GM08714 (cell line): ENCODE results near the gene TAS2R13.

ENCODE experiments used
- H3K4me3 ChIP-seq: fragments of 200-500 bp; sonication (Bioruptor generic); 2 replicates; pipeline ENCODE4 v1.5.1; 2014; ENCODE audit warnings: mild to moderate bottlenecking, low read length, inconsistent platforms
- ZNF274 ChIP-seq: IDR thresholded peaks from 2 replicates; pipeline ENCODE4 v1.6.1; 2012; ENCODE audit warnings: mild to moderate bottlenecking, low read depth, low read length

The TAS2R13 gene

DNA sequence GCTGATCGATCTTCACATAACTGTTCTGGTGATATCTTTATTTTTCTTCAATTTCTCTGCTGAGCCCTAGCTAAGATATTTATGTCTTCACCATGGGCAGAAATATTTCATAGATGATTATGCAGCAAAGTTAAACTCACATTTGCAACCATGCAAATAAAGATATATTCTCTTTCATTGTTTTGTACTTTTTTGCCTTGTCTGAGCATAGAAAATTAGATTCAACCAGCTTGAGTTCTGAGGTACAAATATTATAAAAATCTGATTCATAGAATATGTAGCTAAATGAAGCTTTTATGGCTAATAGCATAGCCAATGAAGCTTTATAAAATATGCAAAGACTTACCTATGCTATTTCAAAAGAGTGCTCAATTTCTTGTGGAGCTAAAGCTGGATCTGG, at the start of gene TAS2R13:
TSS of gene TAS2R13 (minus strand) at position 101 of the 400 bp plus-strand sequence. CDS start 264 bp downstream, outside the sequence.
- TF ChIP-seq ZNF274 = no peak
- no peak within 1 kb of the TSS for H3K4me3 ChIP-seq

- TF ChIP-seq ZNF274 = no peak
- H3K4me3 ChIP-seq = no peak overlapping the region
Observed at GRCh38 chr12:10957741-10958140, 48.4 kb upstream of the TAS2R13 start.

DNA sequence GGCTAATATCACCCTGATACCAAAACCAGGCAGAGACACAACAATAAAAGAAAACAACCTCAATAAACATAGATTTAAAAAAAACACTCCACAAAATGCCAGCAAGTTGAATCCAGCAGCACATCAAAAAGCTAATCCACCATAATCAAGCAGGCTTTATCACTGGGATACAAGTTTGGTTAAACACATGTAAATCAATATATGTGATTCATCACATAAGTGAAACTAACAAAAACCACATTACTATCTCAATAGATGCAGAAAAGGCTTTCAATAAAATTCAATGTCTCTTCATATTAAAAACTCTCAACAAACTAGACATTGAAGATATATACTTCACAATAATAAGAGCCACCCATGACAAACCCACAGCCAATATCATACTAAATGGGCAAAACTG, 46.7 kb upstream of the TAS2R13 start:
- no peak overlapping the region for H3K4me3 ChIP-seq
- no peak for TF ChIP-seq ZNF274

DNA sequence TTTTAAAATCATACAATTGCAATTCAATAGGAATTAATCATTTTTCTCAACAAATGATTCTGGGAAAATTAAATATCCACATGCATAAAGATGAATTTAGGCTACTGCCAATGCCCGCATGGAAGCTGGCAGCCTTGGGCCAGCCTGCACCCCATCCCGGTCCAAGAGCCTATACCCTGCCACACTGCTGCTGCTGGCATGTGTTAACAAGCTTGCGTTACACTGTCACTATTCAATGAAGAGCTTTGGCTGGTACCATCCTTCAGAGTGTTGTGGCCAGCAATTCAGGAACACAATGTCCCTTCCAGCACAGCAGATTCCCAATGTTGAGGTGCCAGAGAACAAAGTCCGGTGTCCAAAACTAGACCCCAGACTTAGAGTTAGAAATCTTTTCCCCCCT, 43.3 kb upstream of the TAS2R13 start:
- no peak overlapping the region for H3K4me3 ChIP-seq
- TF ChIP-seq ZNF274 = no peak

DNA sequence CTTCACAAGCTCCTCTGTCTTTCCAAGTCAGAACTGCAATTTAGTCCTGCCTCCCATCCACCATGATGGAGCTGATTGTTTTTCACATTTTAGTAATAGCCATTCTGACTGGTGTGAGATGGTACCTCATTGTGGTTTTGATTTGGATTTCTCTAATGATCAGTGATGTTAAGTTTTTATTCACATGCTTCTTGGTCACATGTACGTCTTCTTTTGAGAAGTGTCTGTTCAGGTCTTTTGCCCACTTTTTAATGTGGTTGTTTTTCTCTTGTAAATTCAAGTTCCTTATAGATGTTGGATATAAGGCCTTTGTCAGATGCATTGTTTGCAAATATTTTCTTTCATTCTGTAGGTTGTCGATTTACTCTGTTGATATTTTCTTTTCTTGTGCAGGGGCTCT, 33.8 kb upstream of the TAS2R13 start:
- no peak overlapping the region for H3K4me3 ChIP-seq
- no peak for TF ChIP-seq ZNF274

- TF ChIP-seq ZNF274 = no peak
- no peak overlapping the region for H3K4me3 ChIP-seq
Observed at GRCh38 chr12:10941916-10942607, 32.7 kb upstream of the TAS2R13 start.

- no peak overlapping the region for H3K4me3 ChIP-seq
- TF ChIP-seq ZNF274 = no peak
Observed at GRCh38 chr12:10941369-10941768, 32.0 kb upstream of the TAS2R13 start.

DNA sequence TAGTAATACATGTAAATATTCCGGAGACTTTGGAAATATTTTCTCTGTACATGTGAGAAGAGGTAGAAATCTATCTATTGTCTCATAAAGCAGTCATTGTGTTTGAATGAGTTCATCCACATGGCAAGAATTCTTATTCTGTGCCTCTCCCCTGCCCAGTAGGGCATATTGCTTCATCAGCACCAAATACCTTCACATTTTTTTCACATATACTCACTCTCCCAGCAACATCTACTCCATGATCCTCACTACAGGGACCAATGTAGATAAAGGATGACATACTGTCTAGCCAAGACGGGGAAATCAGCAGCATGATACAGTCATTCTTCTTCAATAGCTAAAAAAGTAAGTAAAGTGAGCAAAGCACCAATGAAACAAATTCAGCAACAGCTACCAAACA, 31.0 kb upstream of the TAS2R13 start:
- H3K4me3 ChIP-seq = no peak overlapping the region
- no peak for TF ChIP-seq ZNF274

DNA sequence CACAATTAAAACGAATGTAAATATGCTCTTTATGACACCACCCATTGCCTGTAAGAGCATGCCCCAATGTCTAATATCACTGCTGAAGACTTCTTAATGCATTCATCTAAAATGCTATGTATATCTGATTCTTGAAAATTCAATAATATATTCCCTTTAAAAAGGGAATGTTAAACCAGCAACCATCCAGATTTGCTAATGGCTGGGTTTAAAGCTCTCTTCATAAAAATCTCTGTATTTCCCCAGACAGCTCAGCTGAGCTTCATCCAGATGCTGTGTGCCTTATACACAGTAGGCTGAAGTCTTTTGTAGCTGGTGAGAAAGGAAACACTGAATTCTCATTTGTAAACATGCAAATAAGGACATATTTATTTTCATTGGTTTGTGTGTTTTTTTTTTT, 29.8 kb upstream of the TAS2R13 start, which contains the start of gene TAS2R14:
TSS of gene TAS2R14 (minus strand) at position 101 of the 400 bp plus-strand sequence. CDS start at position 45, 56 bp downstream.
- H3K4me3 ChIP-seq = no peak within 1 kb of the TSS
- no peak for TF ChIP-seq ZNF274

DNA sequence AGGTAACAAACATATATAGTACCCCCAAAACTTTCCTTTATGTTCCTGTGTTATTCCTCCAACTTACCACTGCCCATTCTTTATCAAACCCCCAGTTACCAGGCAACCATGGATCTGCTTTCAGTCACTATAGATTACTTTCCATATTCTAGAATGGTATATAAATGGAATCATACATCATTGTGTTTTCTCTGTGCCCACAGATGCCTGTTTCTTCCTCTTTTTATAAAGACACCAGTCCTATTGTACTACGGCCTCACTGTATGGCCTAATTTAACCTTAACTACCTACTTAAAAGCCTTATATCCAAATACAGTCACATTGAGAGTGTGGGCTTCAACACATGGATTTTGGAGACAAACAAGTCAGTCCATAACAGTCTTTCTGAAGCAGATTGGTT, 27.1 kb upstream of the TAS2R13 start:
- TF ChIP-seq ZNF274 = no peak

GRCh38 chr12:10928746-10929286, 19.5 kb upstream of the TAS2R13 start, which contains the start of gene PRH2:
Gene PRH2 (plus strand): TSS chr12:10929236. CDS start chr12:10929274, 38 bp downstream.
- TF ChIP-seq ZNF274 = no peak
- H3K4me3 ChIP-seq = no peak within 1 kb of the TSS

More for the DNA sequence above, 27.1 kb upstream of the TAS2R13 start:
- no peak overlapping the region for H3K4me3 ChIP-seq

DNA sequence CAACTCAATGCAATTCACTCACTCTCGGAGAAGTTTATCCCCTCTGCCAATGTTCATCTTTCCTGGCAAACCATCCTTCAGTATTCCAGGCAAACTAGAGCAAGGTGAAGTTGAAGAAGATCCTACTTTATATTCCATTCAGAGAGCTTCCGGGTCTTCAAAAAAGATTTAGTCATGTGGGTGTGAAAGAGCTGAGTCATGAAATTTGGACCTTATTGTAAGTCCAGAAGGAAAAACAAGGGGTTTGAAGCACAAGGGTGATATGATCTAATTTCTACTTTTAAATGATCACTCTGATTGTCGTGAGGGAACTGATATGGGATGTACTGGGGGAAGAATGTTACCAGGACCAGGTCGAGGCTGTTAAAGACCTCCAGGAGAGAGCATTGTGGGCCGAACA, 16.9 kb upstream of the TAS2R13 start:
- TF ChIP-seq ZNF274 = no peak

GRCh38 chr12:10919809-10920208, 10.4 kb upstream of the TAS2R13 start:
- no peak for TF ChIP-seq ZNF274

More for the DNA sequence above, 16.9 kb upstream of the TAS2R13 start:
- no peak overlapping the region for H3K4me3 ChIP-seq

DNA sequence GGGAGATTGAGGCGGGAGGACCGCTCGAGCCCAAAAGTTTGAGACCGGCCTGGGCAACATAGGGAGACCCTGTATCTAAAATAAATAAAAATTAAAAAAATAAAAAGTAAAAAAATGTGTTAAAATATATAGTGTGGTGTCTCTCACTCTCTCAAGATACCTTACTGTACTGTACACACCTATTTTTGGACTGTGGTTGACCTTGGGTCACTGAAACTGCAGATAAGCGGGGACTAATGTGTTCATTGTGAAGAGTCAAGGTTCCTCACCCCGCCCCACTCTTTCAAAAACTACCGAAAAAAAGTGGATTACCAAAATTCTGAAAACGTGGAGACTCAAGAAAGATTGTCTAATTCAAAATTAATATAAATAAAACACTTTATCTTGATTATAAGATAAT, 1.0 kb upstream of the TAS2R13 start:
- no peak overlapping the region for H3K4me3 ChIP-seq
- TF ChIP-seq ZNF274 = no peak

More at GRCh38 chr12:10919809-10920208, 10.4 kb upstream of the TAS2R13 start:
- H3K4me3 ChIP-seq = no peak overlapping the region

DNA sequence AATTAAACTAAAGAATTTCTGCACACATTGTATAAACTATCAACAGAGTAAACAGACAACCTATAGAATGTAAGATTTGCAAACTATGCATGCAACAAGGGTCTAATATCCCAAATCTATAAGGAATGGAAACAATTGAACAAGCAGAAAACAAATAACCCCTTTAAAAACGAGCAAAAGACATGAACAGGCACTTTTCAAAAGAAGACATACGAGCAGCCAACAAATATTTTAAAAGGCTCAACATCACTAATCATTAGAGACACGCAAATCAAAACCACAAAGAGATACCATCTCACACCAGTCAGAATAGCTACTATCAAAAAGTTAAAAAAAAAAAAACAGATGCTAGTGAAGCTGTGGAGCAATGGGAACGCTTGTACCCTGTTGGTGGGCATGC, 4.7 kb downstream of the TAS2R13 start:
- TF ChIP-seq ZNF274 = no peak
- H3K4me3 ChIP-seq = no peak overlapping the region
